ENCODE measurements around the gene FLT1.

FLT1 gene

DNA sequence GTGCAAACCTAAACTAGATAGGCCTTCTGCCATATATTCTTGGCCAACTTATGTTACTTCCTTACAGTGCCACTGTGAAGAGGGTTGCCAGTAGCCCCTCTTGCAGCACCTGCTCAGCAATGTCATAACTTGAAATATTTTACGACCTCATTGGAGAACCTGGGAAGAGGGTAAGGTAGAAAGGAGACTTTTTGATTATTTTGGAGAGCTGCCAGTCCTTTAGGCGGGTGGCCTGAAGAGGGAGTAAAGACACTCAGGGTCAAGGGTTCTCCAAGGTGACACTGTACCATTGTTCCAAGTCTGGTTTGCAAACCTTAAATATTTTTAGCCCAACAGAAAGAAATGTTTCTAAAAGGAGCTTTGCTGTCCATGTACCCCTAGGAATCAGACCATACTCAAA lies 118.3 kb downstream of the FLT1 start:
- no peak for TF ChIP-seq FOXP2 (optimal IDR thresholded peaks at IDR 0.05; ENCODE audit: borderline replicate concordance, extremely low read depth, extremely low read length, insufficient read depth)
- no peak for TF ChIP-seq REST (IDR thresholded peaks at IDR 0.05; ENCODE audit: insufficient read depth in 1 of 2, low read depth in 2 of 2, low read length in 2 of 2)
- TF ChIP-seq TAF1 (IDR thresholded peaks at IDR 0.05; ENCODE audit: borderline replicate concordance, insufficient read depth, low read length) = no peak
- no peak for TF ChIP-seq SIN3A (IDR thresholded peaks at IDR 0.05; ENCODE audit: borderline replicate concordance, insufficient read depth, low read length)
- TF ChIP-seq POLR2AphosphoS5 (IDR thresholded peaks at IDR 0.05; ENCODE audit: low read depth, low read length) = no peak

- TF ChIP-seq SIN3A (IDR thresholded peaks at IDR 0.05; ENCODE audit: borderline replicate concordance, insufficient read depth, low read length) = no peak
- TF ChIP-seq TAF1 (IDR thresholded peaks at IDR 0.05; ENCODE audit: borderline replicate concordance, insufficient read depth, low read length) = no peak
- no peak for TF ChIP-seq REST (IDR thresholded peaks at IDR 0.05; ENCODE audit: insufficient read depth in 1 of 2, low read depth in 2 of 2, low read length in 2 of 2)
- no peak for TF ChIP-seq FOXP2 (optimal IDR thresholded peaks at IDR 0.05; ENCODE audit: borderline replicate concordance, extremely low read depth, extremely low read length, insufficient read depth)
- no peak for TF ChIP-seq POLR2AphosphoS5 (IDR thresholded peaks at IDR 0.05; ENCODE audit: low read depth, low read length)
These were observed 119.5 kb downstream of the FLT1 start for GRCh38 chr13:28375250-28375930.

GRCh38 chr13:28373810-28374209 lies 121.1 kb downstream of the FLT1 start:
- no peak for TF ChIP-seq POLR2AphosphoS5 (IDR thresholded peaks at IDR 0.05; ENCODE audit: low read depth, low read length)
- TF ChIP-seq SIN3A (IDR thresholded peaks at IDR 0.05; ENCODE audit: borderline replicate concordance, insufficient read depth, low read length) = no peak
- no peak for TF ChIP-seq FOXP2 (optimal IDR thresholded peaks at IDR 0.05; ENCODE audit: borderline replicate concordance, extremely low read depth, extremely low read length, insufficient read depth)
- TF ChIP-seq REST (IDR thresholded peaks at IDR 0.05; ENCODE audit: insufficient read depth in 1 of 2, low read depth in 2 of 2, low read length in 2 of 2) = no peak
- no peak for TF ChIP-seq TAF1 (IDR thresholded peaks at IDR 0.05; ENCODE audit: borderline replicate concordance, insufficient read depth, low read length)

- TF ChIP-seq SIN3A (IDR thresholded peaks at IDR 0.05; ENCODE audit: borderline replicate concordance, insufficient read depth, low read length) = no peak
These were observed 124.5 kb downstream of the FLT1 start for GRCh38 chr13:28370448-28370847.

- TF ChIP-seq REST (IDR thresholded peaks at IDR 0.05; ENCODE audit: insufficient read depth in 1 of 2, low read depth in 2 of 2, low read length in 2 of 2) (no peak), POLR2AphosphoS5 (IDR thresholded peaks at IDR 0.05; ENCODE audit: low read depth, low read length) (no peak), FOXP2 (optimal IDR thresholded peaks at IDR 0.05; ENCODE audit: borderline replicate concordance, extremely low read depth, extremely low read length, insufficient read depth) (no peak), TAF1 (IDR thresholded peaks at IDR 0.05; ENCODE audit: borderline replicate concordance, insufficient read depth, low read length) (no peak), SIN3A (IDR thresholded peaks at IDR 0.05; ENCODE audit: borderline replicate concordance, insufficient read depth, low read length) (no peak)
These were observed 136.2 kb downstream of the FLT1 start for GRCh38 chr13:28358708-28359107.
